ENCODE results near the gene IL20RB.

Gene IL20RB

DNA sequence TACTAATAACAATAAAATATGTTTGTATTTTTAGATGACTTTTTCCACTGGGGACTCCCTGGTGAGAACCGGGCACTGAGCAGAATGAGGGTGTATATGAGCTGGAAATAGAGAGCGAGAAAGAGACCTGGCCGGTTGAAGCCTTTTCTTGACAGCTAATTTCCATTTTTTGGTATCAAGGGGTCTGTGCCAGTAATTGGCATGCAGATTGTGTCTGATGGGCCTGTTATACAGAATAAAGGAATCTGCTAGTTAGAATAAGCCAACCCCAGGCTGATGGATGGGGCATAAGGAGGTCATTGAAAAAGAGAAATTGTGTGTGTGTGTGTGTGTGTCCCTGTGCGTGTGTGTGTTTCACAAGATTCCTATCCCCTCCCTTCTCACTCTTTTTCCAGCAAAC, 83.9 kb downstream of the IL20RB start:
- DNase-seq, result no peak

DNA sequence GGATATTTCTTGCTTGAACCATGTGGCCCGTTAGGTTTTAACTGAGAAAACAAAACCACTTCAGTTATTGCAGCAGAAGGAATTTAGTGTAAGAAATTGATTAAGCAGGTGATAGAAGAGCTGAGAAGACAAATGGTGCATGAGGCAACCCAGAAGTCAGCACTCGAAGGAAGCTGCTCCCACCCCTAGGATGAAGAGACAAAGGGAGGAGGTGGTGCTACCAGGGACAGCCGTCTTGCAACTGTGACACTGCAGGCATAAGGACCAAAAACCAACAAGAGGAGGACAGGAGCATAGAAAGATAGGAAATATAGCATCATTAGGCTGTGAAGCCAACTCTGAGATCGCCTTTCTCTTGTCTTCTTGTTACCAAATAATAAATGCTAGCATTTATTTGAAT, 89.0 kb downstream of the IL20RB start:
- no peak for DNase-seq

DNA sequence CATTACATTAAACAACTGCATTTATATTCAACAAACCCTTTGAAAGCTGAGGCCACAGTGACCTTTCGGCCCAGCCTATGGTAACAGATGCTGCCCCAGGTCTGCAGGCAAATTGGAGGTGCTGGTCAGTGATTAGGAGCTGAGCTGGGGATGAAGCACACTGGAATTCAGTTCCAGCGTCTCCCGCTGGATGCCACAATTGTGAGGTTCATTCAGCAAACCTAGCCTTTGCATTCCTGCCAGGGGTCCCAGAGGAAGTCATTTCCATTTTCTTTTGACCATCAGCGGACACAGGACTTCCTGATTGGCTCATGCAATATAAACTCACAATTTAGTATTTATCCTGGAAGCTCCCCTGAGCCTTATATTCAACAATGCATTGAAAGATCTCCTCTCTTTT, 89.5 kb downstream of the IL20RB start:
- no peak for DNase-seq

DNA sequence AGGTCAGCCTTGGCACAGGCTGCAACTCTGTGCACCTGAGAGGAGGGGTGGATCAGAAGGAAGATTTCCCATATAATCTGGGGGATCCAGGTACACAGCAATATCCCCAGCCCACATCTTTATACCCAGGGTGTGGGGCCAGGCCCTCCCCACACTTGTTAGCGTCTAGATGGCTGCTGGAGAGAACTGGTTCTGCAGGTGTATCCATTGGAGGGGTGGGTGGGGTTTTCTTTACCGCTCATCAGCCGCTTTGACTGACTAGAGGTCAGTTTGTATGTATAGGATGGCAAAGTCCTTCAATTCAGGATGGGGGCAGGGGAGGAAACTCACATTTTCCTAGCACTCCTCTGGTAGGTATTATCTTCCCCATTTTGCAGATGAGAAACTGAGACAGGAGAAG, 92.5 kb downstream of the IL20RB start:
- no peak for DNase-seq

DNA sequence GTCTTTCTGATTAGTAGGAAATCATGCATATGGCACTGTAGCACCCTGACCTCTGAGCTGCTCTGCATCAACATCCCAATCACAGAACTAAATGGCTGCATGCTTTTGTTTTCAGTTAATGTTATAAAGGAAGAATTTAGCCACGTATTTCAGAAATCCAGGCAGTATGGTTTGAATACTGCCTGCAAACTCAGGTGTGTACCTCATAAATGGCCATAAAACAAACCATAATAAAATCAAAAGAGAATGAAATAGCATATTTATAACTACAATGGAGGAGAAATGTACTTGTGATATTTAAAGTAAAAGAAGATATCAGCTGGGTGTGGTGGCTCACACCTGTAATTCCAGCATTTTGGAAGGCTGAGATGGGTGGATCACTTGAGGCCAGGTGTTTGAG, 94.5 kb downstream of the IL20RB start:
- no peak for DNase-seq
